NCI-H460 (cell line): ENCODE data around the gene EYA2. TPM values are rescaled to one million over a fixed set of nuclear protein-coding genes. Genes with fewer than 3 reads are reported as not detected.
A peak's percentile ranks its signal among the peaks of the same experiment; 100 is the strongest.

Experiments
- DNase-seq: peaks from one replicate; pipeline ENCODE4 v3.0.0-alpha.2; 2016; ENCODE audit warnings: low read depth; ENCODE audit errors: extremely low read depth
- total RNA-seq: library from RNA; depleted of rRNA; stranded (reverse); fragments of >200 nt; shearing (Covaris generic); gene quantifications from 2 replicates; pipeline ENCODE4 v1.2.3, GENCODE V29; 2014

EYA2 gene
- total RNA-seq, 1 experiment from 2014 or later: 0.32 TPM

GRCh38 chr20:47125758-47126591 is 231.3 kb downstream of the EYA2 start:
- DNase-seq: no peak

GRCh38 chr20:47126709-47127108 is 232.1 kb downstream of the EYA2 start:
- no peak for DNase-seq

GRCh38 chr20:47127546-47127945 is 232.9 kb downstream of the EYA2 start:
- no peak for DNase-seq

GRCh38 chr20:47127999-47128398 is 233.4 kb downstream of the EYA2 start:
- DNase-seq: no peak

GRCh38 chr20:47129306-47129705 is 234.7 kb downstream of the EYA2 start:
- no peak for DNase-seq

- no peak for DNase-seq
Observed at GRCh38 chr20:47133809-47134456, 239.3 kb downstream of the EYA2 start.

GRCh38 chr20:47136782-47137181 is 242.1 kb downstream of the EYA2 start:
- no peak for DNase-seq

- DNase-seq: no peak
Observed at GRCh38 chr20:47137231-47137870, 242.7 kb downstream of the EYA2 start.

GRCh38 chr20:47139934-47140535 is 245.4 kb downstream of the EYA2 start:
- no peak for DNase-seq

- no peak for DNase-seq
Observed at GRCh38 chr20:47141350-47141921, 246.8 kb downstream of the EYA2 start.

- DNase-seq: no peak
Observed at GRCh38 chr20:47141941-47142773, 247.5 kb downstream of the EYA2 start.

- no peak for DNase-seq
Observed at GRCh38 chr20:47142774-47143170, 248.1 kb downstream of the EYA2 start.

GRCh38 chr20:47143657-47144056 is 249.0 kb downstream of the EYA2 start:
- no peak for DNase-seq

GRCh38 chr20:47144463-47144862 is 249.8 kb downstream of the EYA2 start:
- DNase-seq: no peak

- DNase-seq: no peak
Observed at GRCh38 chr20:47146686-47147085, 252.0 kb downstream of the EYA2 start.

GRCh38 chr20:47148059-47148458 is 253.4 kb downstream of the EYA2 start:
- DNase-seq: no peak

GRCh38 chr20:47149939-47150338 is 255.3 kb downstream of the EYA2 start:
- DNase-seq: no peak

- peak; percentile 80 for DNase-seq
Observed at GRCh38 chr20:47150403-47151152, 255.9 kb downstream of the EYA2 start.

GRCh38 chr20:47152068-47152467 is 257.4 kb downstream of the EYA2 start:
- no peak for DNase-seq
